Stimulated activated CD8-positive, alpha-beta memory T cell treated with anti-CD3 and anti-CD28 coated beads, Interleukin-15, amount 100 ng/mL, for 1 hour (primary cell): ENCODE measurements around the gene CAPNS2.
"Not testable (repeated sequence)": the region's sequence is repeated elsewhere in the genome, so short reads cannot be mapped to it uniquely, and the experiment has no call there.

Source experiments
- DNase-seq: peaks from one replicate; pipeline ENCODE4 v3.0.0-alpha.2; 2020; ENCODE audit warnings: low read depth

The CAPNS2 gene

DNA sequence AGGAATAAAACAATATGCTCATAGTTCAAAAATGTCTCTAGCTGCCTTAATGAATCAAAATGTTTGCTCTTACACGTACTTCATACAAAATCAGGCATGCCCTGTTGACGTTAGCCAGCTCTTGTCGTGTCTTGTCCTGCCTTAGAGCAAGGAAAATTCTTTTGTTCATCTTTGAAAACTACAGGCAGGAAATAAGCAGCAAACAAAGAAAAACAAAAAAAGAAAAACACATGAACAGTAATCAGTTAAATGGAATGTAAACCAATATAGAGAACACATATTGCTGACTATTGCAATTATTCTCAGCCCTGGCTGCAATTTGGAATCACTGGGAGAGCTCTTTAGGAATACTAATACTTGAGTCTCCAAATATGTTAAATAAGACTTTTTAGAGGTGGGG lies 1.7 kb downstream of the CAPNS2 start:
- DNase-seq, result no peak

GRCh38 chr16:55569025-55569424 lies 2.5 kb downstream of the CAPNS2 start:
- no peak for DNase-seq

DNA sequence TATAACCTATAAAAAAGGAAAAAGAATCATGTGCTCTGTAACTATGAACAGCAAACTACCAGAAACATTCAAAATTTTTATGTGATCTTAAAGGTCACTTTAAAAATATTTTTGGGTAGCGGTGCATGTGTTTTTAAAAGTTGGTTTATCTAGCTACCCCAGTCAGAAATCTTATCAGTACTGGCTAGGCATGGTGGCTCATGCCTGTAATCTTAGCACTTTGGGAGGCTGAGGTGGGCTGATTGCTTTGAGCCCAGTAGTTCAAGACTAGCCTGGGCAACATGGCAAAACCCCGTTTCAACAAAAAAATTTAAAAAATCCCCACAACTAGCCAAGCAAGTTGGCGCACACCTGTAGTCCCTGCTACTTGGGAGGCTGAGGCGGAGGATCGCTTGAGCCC lies 3.7 kb downstream of the CAPNS2 start:
- DNase-seq, result no peak

DNA sequence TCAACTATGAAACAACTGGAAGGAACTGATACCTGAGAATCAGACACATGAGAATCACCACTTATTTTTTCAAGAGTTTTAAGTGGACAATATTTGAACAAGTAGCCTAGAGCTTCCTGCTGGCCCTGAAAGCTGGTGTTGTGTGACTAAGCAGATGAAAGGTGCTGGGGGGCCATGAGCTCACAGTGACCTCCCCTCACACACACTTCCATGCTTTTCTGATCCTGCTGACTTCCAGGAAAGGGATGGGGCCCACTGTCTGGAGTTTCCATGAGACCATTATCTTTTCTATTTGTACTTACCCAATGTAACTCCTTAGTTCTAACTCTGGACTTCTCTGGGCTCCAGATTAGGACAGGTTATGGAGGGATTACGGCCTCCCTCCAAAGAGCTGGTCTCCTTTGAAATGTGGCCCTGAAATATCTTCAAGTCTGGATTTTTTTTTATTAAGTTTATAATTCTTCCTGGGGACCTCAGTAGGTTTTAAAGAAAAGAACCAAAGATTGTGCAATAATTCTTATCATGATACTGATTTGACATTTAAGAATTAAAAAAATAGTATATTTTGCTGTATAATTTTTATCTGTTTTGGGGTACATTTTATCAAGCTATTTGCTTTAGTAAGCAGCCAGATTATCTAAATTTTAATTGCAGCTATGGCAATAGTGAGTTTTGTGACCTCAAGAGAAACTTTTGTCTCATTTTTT lies 4.9 kb downstream of the CAPNS2 start:
- DNase-seq, result no peak

- DNase-seq, result no peak
These were observed 6.0 kb downstream of the CAPNS2 start for GRCh38 chr16:55572439-55572838.

GRCh38 chr16:55574811-55575210 lies 8.3 kb downstream of the CAPNS2 start:
- no peak for DNase-seq

DNA sequence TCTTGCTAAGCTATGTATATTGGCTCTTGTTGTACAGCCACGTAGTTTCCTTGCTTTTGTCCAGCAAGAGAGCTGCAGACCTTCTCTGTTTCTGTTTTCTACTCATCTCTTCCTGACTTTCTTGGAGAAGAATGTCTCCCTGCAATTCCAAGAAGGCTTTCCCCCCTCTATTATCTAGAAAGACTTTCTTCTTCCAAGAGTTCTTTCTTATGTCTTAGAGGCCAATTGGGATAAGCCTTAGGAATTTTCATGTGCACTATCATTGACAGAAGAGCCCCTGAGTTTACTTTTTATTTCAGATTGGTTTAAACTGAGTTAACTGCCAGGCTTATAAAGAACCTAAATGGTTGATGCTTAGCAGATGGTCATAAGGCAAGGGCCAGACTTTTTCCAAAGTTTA lies 9.0 kb downstream of the CAPNS2 start:
- DNase-seq, result no peak

DNA sequence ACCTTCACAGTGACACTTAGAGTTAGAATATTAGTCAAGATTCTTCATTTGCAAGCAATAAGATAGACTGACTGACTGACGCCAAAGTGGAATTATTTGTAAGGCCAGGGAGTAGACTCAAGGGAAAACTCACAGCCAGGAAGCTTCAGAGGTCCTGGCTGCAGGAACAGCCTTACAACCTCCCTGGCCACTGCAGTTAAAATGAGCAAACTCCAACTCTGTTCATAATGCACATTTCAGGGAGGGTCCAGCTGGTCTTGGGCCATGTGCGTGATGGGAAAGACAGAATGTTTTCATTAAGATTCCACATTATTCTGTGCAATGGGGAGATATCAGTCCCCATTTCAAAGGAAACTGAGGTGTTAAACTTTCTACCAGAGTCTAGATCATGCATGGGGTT lies 9.9 kb downstream of the CAPNS2 start:
- DNase-seq, result no peak

DNA sequence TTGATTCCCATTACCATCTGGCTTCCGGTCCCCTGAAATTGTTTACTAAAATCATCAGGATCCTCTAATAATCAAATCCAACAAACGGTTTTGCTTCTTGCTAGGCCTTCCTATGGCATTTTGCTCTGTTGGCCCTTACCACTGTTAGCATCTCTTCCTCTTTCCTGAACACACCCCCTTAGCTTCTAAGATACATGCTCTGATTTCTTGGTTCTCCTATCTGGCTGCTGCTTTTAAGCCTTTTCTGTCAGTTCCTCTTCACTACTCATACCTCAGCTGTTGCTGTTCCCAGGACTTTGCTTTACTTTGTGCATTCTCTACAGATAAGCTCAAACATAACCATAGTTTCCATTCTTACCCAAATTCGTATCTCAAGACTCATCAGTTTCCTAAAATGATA lies 11.4 kb downstream of the CAPNS2 start:
- DNase-seq, result no peak

GRCh38 chr16:55585631-55586030 lies 19.1 kb downstream of the CAPNS2 start:
- DNase-seq, result no peak

DNA sequence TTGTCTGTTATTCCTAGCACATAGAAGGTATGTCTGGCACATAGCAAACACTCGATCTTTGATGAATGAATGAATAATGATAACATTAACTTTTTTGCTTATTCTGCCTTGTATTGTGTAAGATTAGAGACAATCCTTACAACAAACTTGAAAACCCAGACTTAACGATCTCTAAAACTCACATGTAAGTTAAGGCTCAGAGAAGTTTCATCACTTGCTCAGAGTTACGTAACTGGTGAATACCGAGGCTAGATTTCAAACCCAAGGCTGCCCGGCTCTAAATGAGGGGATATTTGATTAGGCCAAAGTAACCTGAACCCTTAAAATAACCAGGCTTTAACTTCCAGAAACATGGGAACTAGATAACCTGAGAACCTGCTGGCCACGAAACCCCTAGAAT lies 22.3 kb downstream of the CAPNS2 start:
- no peak for DNase-seq

DNA sequence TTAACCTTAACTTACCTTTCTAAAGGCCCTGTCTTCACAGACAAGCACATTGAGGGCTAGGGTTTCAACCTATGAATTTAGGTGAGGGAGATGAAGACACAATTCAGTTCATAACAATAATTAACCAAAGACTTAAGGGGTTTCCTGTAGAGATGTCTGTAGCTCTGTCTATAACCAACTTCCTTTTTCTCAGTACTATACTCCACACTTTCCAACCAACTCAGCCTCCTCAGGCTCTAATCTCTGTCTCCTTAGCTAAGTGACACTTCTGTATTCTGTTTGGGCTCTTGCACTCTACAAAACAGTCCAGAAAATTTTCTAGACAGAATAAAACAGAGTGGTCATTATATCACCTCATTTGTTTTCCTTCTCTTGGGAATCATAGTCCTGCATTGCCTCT lies 25.8 kb downstream of the CAPNS2 start:
- no peak for DNase-seq

DNA sequence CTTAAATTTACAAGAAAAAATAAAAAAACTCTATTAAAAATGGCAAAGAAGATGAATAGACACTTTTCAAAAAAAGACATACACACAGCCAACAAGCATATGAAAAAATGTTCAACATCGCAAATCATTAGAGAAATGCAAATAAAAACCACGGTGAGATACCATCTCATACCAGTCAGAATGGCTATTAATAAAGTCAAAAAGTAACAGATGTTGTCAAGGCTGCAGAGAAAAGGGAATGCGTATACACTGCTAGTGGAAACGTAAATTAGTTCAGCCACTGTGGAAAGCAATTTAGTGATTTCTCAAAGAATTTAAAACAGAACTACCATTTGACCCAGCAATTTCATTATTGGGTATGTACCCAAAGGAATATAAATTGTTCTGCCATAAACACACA lies 31.4 kb downstream of the CAPNS2 start:
- no peak for DNase-seq

DNA sequence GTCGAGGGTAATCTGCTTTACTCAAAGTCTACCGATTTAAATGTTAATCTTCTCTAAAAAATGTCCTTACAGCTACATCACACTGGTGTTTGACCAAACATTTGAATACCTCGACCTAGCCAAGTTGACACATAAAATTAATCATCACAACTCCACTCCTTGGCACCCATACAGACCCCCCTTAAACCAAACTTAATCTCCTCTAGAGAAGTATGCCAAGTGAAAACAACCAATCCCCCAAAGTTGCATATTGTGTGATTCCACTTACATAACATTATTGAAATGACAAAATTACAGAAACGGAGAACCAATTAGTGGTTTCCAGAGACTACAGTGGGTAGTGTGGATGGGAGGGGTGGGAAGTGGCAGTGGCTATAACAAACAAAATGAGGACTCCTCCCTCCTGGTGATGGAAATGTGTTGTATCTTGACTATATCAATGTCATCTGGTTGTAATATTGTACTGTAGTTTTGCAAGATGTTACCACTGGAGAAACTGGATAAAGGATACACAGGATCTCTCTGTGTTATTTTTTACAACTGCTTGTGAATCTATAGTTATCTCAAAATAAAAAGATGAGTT lies 39.4 kb downstream of the CAPNS2 start:
- no peak for DNase-seq

GRCh38 chr16:55613613-55614335 lies 47.3 kb downstream of the CAPNS2 start:
- DNase-seq, result no peak

DNA sequence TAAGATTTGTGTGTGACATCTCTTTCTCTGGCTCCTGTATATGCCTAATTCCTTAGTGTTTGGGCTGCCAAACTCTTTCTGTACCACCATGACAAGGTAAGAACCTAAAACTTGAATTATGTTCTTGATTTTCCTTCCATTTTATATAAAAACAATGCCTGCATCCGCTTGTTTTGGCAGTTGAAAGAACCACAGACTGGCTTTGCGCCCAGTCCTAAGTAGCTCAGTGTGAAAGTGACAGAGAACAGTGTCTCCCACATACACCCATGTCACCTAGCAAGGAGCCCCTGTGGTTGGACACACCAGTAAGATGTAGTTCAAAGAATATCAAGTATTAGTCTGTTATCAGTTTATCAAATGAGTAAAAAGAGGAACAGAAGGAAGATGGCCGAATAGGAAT lies 48.6 kb downstream of the CAPNS2 start:
- DNase-seq, result no peak

DNA sequence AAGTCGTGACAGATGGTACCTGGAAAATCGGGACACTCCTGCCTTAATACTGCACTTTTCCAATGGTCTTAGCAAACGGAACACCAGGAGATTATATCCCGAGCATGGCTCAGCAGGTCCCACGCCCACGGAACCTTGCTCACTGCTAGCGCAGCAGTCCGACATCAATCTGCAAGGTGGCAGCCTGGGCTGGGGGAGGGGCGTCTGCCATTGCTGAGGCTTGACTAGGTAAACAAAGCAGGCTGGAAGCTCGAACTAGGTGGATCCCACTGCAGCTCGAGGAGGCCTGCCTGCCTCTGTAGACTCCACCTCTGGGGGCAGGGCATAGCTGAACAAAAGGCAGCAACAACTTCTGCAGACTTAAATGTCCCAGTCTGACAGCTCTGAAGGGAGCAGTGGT lies 49.2 kb downstream of the CAPNS2 start:
- DNase-seq, result not testable (repeated sequence)
